Measurements from ENCODE around the gene COPG2. TPM values are rescaled to one million over a fixed set of nuclear protein-coding genes. Genes with fewer than 3 reads are reported as not detected.

The COPG2 gene
- total RNA-seq, 1 experiment from 2014 or later, result 26.0 TPM

DNA sequence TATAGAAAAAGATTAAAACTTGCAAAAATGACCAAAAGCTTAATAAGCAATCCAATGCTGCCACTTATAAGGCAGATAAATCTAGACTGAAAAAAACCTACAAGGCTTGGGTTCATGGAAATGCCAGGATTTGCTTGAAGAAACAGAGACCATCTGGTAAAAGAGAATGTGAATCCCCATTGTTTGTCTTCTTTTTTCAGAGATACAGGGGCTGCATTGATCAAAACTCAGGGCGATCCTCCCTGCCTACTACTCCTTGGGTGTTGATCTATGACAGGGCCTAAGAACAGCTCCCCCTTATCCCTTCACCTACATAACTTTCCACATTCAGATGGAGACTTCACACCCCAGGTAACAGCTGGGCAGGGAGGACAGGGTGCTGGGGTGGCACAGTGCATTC is 21.1 kb upstream of the COPG2 start:
- no TSS peak for BruUV-seq (replicated peaks)
- Histone ChIP-seq H3K27ac (ENCODE audit: low read length) (no peak overlapping the region), H3K9me3 (ENCODE audit: control insufficient read depth, insufficient read depth, low read depth, low read length) (0 out of 2 replicates have a peak, but pooled peaks cover 3% of the 10 kb centered on the region), H3K4me3 (ENCODE audit: low read depth in 2 of 2, low read length in 2 of 2) (no peak overlapping the region), H3K4me1 (ENCODE audit: control insufficient read depth, insufficient read depth, low read length) (no peaks in the 10 kb centered on the region), H3K27me3 (ENCODE audit: control insufficient read depth, insufficient read depth, low read length) (peaks cover 6% of the 10 kb centered on the region; the same call in 1 of the 2 replicates), H3K36me3 (ENCODE audit: control insufficient read depth, insufficient read depth, low read length) (no peaks in the 10 kb centered on the region)
- in situ Hi-C loops (cut with HindIII; ENCODE audit: low pct_unique_long_range_greater_than_20kb, low sequenced_read_pairs), result no loop called here
- DNase-seq (ENCODE audit: low read depth, low spot score), result no peak
- POLR2A ChIA-PET, result no interaction called here
- CTCF ChIA-PET, result interaction anchor here (0.6 kb wide), 1 partner anchor 459 kb away, joined by 4 read pairs; no protein-coding TSS in a partner anchor
- intact Hi-C loops (cut with micrococcal nuclease; ENCODE audit: unreplicated experiment), result no loop called here
- no peak for TF ChIP-seq POLR2AphosphoS5 (IDR thresholded peaks at IDR 0.05; ENCODE audit: low read depth, low read length)
- no peak for TF ChIP-seq SIN3A (IDR thresholded peaks at IDR 0.05; ENCODE audit: borderline replicate concordance, insufficient read depth, low read depth, low read length)
- TF ChIP-seq CTCF (IDR thresholded peaks at IDR 0.05), result no peak
- no peak for TF ChIP-seq TCF7L2 (IDR thresholded peaks at IDR 0.05; ENCODE audit: low read depth, low read length)
- TF ChIP-seq, protein P1, sequence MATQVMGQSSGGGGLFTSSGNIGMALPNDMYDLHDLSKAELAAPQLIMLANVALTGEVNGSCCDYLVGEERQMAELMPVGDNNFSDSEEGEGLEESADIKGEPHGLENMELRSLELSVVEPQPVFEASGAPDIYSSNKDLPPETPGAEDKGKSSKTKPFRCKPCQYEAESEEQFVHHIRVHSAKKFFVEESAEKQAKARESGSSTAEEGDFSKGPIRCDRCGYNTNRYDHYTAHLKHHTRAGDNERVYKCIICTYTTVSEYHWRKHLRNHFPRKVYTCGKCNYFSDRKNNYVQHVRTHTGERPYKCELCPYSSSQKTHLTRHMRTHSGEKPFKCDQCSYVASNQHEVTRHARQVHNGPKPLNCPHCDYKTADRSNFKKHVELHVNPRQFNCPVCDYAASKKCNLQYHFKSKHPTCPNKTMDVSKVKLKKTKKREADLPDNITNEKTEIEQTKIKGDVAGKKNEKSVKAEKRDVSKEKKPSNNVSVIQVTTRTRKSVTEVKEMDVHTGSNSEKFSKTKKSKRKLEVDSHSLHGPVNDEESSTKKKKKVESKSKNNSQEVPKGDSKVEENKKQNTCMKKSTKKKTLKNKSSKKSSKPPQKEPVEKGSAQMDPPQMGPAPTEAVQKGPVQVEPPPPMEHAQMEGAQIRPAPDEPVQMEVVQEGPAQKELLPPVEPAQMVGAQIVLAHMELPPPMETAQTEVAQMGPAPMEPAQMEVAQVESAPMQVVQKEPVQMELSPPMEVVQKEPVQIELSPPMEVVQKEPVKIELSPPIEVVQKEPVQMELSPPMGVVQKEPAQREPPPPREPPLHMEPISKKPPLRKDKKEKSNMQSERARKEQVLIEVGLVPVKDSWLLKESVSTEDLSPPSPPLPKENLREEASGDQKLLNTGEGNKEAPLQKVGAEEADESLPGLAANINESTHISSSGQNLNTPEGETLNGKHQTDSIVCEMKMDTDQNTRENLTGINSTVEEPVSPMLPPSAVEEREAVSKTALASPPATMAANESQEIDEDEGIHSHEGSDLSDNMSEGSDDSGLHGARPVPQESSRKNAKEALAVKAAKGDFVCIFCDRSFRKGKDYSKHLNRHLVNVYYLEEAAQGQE (IDR thresholded peaks at IDR 0.05; ENCODE audit: insufficient read depth in 1 of 2, low read depth in 2 of 2, low read length in 1 of 2), result no peak
- no peak for ATAC-seq

- Histone ChIP-seq H3K27ac (ENCODE audit: low read length) (no peak overlapping the region), H3K36me3 (ENCODE audit: control insufficient read depth, insufficient read depth, low read length) (no peaks in the 10 kb centered on the region), H3K4me3 (ENCODE audit: low read depth in 2 of 2, low read length in 2 of 2) (no peak overlapping the region), H3K9me3 (ENCODE audit: control insufficient read depth, insufficient read depth, low read depth, low read length) (no peaks in the 10 kb centered on the region), H3K4me1 (ENCODE audit: control insufficient read depth, insufficient read depth, low read length) (no peaks in the 10 kb centered on the region), H3K27me3 (ENCODE audit: control insufficient read depth, insufficient read depth, low read length) (peaks cover 11% of the 10 kb centered on the region; the same call in 1 of the 2 replicates)
- DNase-seq (ENCODE audit: low read depth, low spot score) (no peak), ATAC-seq (no peak)
- in situ Hi-C loops (cut with HindIII; ENCODE audit: low pct_unique_long_range_greater_than_20kb, low sequenced_read_pairs), result no loop called here
- POLR2A ChIA-PET, result no interaction called here
- BruUV-seq (replicated peaks), result no TSS peak
- CTCF ChIA-PET, result no interaction called here
- intact Hi-C loops (cut with micrococcal nuclease; ENCODE audit: unreplicated experiment), result no loop called here
- TF ChIP-seq SIN3A (IDR thresholded peaks at IDR 0.05; ENCODE audit: borderline replicate concordance, insufficient read depth, low read depth, low read length) (no peak), TCF7L2 (IDR thresholded peaks at IDR 0.05; ENCODE audit: low read depth, low read length) (no peak), CTCF (IDR thresholded peaks at IDR 0.05) (no peak), POLR2AphosphoS5 (IDR thresholded peaks at IDR 0.05; ENCODE audit: low read depth, low read length) (no peak)
- TF ChIP-seq, protein P1 (IDR thresholded peaks at IDR 0.05; ENCODE audit: insufficient read depth in 1 of 2, low read depth in 2 of 2, low read length in 1 of 2), result no peak
These were observed 14.5 kb upstream of the COPG2 start for GRCh38 chr7:130683026-130683425.

All from Panc1 (cell line).